AG09309 (cell line): ENCODE data around the gene SYNDIG1.

Source experiments
- DNase-seq: peaks from one replicate; pipeline ENCODE4 v3.0.0-alpha.2; 2010; ENCODE audit warnings: low read depth
- H3K4me3 ChIP-seq: 2 replicates; pipeline ENCODE4 v1.5.1; 2011; ENCODE audit warnings: mild to moderate bottlenecking, low read depth, low read length, moderate library complexity; ENCODE audit not compliant: control insufficient read depth
- CTCF ChIP-seq: IDR thresholded peaks from 2 replicates; pipeline ENCODE4 v1.5.1; 2011; ENCODE audit warnings: mild to moderate bottlenecking, low read depth, low read length, inconsistent platforms; ENCODE audit not compliant: insufficient read depth, control insufficient read depth; ENCODE audit errors: missing control alignments

SYNDIG1 gene

GRCh38 chr20:24705486-24705885 lies 236.1 kb downstream of the SYNDIG1 start:
- peak; percentile 55 for DNase-seq
- no peak overlapping the region for H3K4me3 ChIP-seq
- peak; percentile 88 for TF ChIP-seq CTCF

GRCh38 chr20:24708411-24709295 lies 239.2 kb downstream of the SYNDIG1 start:
- TF ChIP-seq CTCF = no peak
- DNase-seq = no peak
- no peak overlapping the region for H3K4me3 ChIP-seq
